Measurements from ENCODE around the gene CEBPZOS.

CEBPZOS gene

GRCh38 chr2:37232131-37232933 is 36.0 kb downstream of the CEBPZOS start:
- peak; percentile 5 for DNase-seq (ENCODE audit: low spot score)

GRCh38 chr2:37243435-37243834 is 47.1 kb downstream of the CEBPZOS start:
- no peak for DNase-seq (ENCODE audit: low spot score)

- no peak for DNase-seq (ENCODE audit: low spot score)
These were observed 47.7 kb downstream of the CEBPZOS start for GRCh38 chr2:37244017-37244416.

- DNase-seq (ENCODE audit: low spot score): no peak
These were observed 48.5 kb downstream of the CEBPZOS start for GRCh38 chr2:37244755-37245154.

GRCh38 chr2:37246205-37246604 is 49.9 kb downstream of the CEBPZOS start:
- DNase-seq (ENCODE audit: low spot score): no peak

GRCh38 chr2:37250869-37251740 is 54.8 kb downstream of the CEBPZOS start:
- DNase-seq (ENCODE audit: low spot score): no peak

Data from pons (tissue), 1 donor.